Nephron (organoid): ENCODE measurements around the gene DHPS.

Source experiments
- H3K27ac Mint-ChIP-seq, 3 experiments: 2 replicates each; pipeline ENCODE4 v1.8.0; 2020; ENCODE audit warnings: mixed read lengths in 3 of 3, mild to moderate bottlenecking in 2 of 3, moderate library complexity in 1 of 3
- H3K27me3 Mint-ChIP-seq: 2 replicates; pipeline ENCODE4 v1.8.0; 2021; ENCODE audit warnings: low read depth, mild to moderate bottlenecking, moderate library complexity, mixed read lengths
- H3K36me3 Mint-ChIP-seq: 2 replicates; pipeline ENCODE4 v1.8.0; 2020; ENCODE audit warnings: low read depth, mixed read lengths
- H3K4me1 Mint-ChIP-seq: 2 replicates; pipeline ENCODE4 v1.8.0; 2020; ENCODE audit warnings: mixed read lengths
- H3K4me3 Mint-ChIP-seq, 3 experiments: 2 replicates each; pipeline ENCODE4 v1.8.0; 2020; ENCODE audit warnings: mild to moderate bottlenecking in 3 of 3, mixed read lengths in 3 of 3, moderate library complexity in 2 of 3
- H3K9me3 Mint-ChIP-seq: 2 replicates; pipeline ENCODE4 v1.8.0; 2020; ENCODE audit warnings: mixed read lengths
- CTCF ChIP-seq, 3 experiments: fragments of 200-600 bp; sonication (generic); IDR thresholded peaks; one replicate each; pipeline ENCODE4 v1.5.0; 2021; ENCODE audit warnings: antibody characterized with exemption in 3 of 3; ENCODE audit not compliant: unreplicated experiment in 3 of 3

Gene DHPS

GRCh38 chr19:12660980-12661379 lies 20.7 kb downstream of the DHPS start:
- no peak for TF ChIP-seq CTCF (IDR thresholded peaks at IDR 0.05; ENCODE audit: unreplicated experiment in 3 of 3)
- Mint-ChIP-seq H3K27me3 (no peaks in the 10 kb centered on the region), H3K4me3 (no peak overlapping the region), H3K36me3 (peaks cover 33% of the 10 kb centered on the region), H3K9me3 (no peaks in the 10 kb centered on the region), H3K27ac (no peak overlapping the region), H3K4me1 (peaks cover 5% of the 10 kb centered on the region)

DNA sequence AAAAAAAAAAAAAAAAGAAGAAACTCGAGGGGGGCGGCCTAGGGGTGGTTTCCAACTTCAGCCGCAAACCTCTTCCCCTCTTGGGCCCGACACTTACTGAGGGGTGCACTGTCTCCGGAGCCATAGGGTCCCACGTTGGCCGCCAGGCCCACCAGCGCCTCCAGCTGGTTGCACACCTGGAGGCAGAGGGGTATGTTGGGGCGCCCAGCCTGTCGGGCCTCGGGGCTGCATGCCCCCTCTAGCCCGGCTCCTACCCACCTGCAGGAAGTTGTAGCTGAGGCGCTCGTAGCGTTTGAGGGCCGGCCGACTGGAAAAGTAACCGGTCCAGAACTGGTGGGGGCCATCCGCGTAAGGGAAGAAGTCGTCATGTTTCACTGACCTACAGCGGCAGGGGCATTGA lies 23.7 kb downstream of the DHPS start:
- H3K4me1 Mint-ChIP-seq: no peaks in the 10 kb centered on the region
- no peak for TF ChIP-seq CTCF (IDR thresholded peaks at IDR 0.05; ENCODE audit: unreplicated experiment in 3 of 3)
- H3K36me3 Mint-ChIP-seq: peaks cover 40% of the 10 kb centered on the region
- H3K9me3 Mint-ChIP-seq: no peaks in the 10 kb centered on the region
- H3K4me3 Mint-ChIP-seq: no peak overlapping the region
- no peaks in the 10 kb centered on the region for H3K27me3 Mint-ChIP-seq
- H3K27ac Mint-ChIP-seq: no peak overlapping the region

- no peaks in the 10 kb centered on the region for H3K27me3 Mint-ChIP-seq
- no peak overlapping the region for H3K4me3 Mint-ChIP-seq
- no peak for TF ChIP-seq CTCF (IDR thresholded peaks at IDR 0.05; ENCODE audit: unreplicated experiment in 3 of 3)
- no peaks in the 10 kb centered on the region for H3K4me1 Mint-ChIP-seq
- H3K9me3 Mint-ChIP-seq: no peaks in the 10 kb centered on the region
- H3K27ac Mint-ChIP-seq: no peak overlapping the region
- peaks cover 42% of the 10 kb centered on the region for H3K36me3 Mint-ChIP-seq
Measured at GRCh38 chr19:12656899-12657571, 24.6 kb downstream of the DHPS start.

DNA sequence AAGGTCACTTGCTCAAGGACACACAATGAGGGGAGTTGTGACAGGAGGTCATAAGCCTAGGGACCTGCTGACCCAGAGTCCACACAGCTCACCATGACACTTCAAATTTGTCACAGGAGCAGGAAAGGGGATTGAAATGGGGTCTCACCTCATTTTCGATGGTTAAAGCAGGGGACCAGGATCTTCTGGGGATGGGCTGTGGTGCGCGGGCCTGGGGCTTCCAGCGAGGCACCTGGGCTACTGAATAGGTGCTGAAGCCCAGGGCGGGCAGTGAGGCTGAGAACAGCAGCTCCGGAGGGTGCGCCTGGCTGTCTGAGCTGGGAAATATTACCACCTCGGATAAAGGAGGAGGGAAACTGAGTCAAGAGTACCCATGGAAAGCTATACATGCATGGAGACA lies 26.1 kb downstream of the DHPS start:
- no peaks in the 10 kb centered on the region for H3K4me1 Mint-ChIP-seq
- H3K27me3 Mint-ChIP-seq: no peaks in the 10 kb centered on the region
- no peak for TF ChIP-seq CTCF (IDR thresholded peaks at IDR 0.05; ENCODE audit: unreplicated experiment in 3 of 3)
- peaks cover 43% of the 10 kb centered on the region for H3K36me3 Mint-ChIP-seq
- H3K27ac Mint-ChIP-seq: no peak overlapping the region
- H3K9me3 Mint-ChIP-seq: no peaks in the 10 kb centered on the region
- H3K4me3 Mint-ChIP-seq: no peak overlapping the region

GRCh38 chr19:12652219-12652618 lies 29.5 kb downstream of the DHPS start:
- H3K27ac Mint-ChIP-seq: no peak overlapping the region
- H3K4me3 Mint-ChIP-seq: no peak overlapping the region
- H3K9me3 Mint-ChIP-seq: no peaks in the 10 kb centered on the region
- no peaks in the 10 kb centered on the region for H3K27me3 Mint-ChIP-seq
- peaks cover 34% of the 10 kb centered on the region for H3K36me3 Mint-ChIP-seq
- no peaks in the 10 kb centered on the region for H3K4me1 Mint-ChIP-seq
- no peak for TF ChIP-seq CTCF (IDR thresholded peaks at IDR 0.05; ENCODE audit: unreplicated experiment in 3 of 3)

GRCh38 chr19:12649941-12650340 lies 31.7 kb downstream of the DHPS start:
- no peak for TF ChIP-seq CTCF (IDR thresholded peaks at IDR 0.05; ENCODE audit: unreplicated experiment in 3 of 3)
- no peak overlapping the region for H3K27ac Mint-ChIP-seq
- H3K36me3 Mint-ChIP-seq: peaks cover 20% of the 10 kb centered on the region
- no peaks in the 10 kb centered on the region for H3K4me1 Mint-ChIP-seq
- no peaks in the 10 kb centered on the region for H3K9me3 Mint-ChIP-seq
- H3K27me3 Mint-ChIP-seq: no peaks in the 10 kb centered on the region
- no peak overlapping the region for H3K4me3 Mint-ChIP-seq
